ENCODE results near the gene LTBP2. TPM values are rescaled to one million over a fixed set of nuclear protein-coding genes. Genes with fewer than 3 reads are reported as not detected.

LTBP2 gene
- total RNA-seq, 1 experiment from 2014 or later: 1.5 TPM

DNA sequence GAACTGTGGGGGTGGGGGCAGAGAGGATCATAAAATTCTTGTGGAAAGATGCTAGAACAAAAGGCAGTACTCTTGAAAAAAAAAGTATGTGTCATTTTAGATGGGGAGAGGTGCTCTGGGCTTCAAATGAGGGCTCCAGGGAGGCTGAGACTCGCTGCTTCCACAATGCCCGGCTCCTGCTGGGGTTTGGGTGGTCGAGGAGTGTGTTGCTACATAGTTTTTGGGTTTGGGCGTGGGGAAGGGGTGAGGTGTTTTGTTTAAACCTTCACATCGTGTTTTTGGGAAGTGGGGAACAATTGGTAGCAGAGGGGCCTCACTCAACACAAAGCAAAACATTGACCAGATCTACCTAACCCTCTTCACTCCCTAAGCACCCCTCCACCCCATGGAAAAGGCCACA, 110.3 kb downstream of the LTBP2 start:
- TF ChIP-seq EGR1 (IDR thresholded peaks at IDR 0.05; ENCODE audit: low read depth): no peak
- TF ChIP-seq, protein P1, sequence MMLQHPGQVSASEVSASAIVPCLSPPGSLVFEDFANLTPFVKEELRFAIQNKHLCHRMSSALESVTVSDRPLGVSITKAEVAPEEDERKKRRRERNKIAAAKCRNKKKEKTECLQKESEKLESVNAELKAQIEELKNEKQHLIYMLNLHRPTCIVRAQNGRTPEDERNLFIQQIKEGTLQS (IDR thresholded peaks at IDR 0.05): no peak
- TF ChIP-seq, protein P2, sequence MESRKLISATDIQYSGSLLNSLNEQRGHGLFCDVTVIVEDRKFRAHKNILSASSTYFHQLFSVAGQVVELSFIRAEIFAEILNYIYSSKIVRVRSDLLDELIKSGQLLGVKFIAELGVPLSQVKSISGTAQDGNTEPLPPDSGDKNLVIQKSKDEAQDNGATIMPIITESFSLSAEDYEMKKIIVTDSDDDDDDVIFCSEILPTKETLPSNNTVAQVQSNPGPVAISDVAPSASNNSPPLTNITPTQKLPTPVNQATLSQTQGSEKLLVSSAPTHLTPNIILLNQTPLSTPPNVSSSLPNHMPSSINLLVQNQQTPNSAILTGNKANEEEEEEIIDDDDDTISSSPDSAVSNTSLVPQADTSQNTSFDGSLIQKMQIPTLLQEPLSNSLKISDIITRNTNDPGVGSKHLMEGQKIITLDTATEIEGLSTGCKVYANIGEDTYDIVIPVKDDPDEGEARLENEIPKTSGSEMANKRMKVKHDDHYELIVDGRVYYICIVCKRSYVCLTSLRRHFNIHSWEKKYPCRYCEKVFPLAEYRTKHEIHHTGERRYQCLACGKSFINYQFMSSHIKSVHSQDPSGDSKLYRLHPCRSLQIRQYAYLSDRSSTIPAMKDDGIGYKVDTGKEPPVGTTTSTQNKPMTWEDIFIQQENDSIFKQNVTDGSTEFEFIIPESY (IDR thresholded peaks at IDR 0.05; ENCODE audit: extremely low read depth, insufficient replicate concordance, low read length): no peak
- TF ChIP-seq ZFX (IDR thresholded peaks at IDR 0.05): no peak
- TF ChIP-seq YY1 (IDR thresholded peaks at IDR 0.05; ENCODE audit: extremely low read depth, insufficient replicate concordance, low read depth, low read length): no peak
- TF ChIP-seq SRF (IDR thresholded peaks at IDR 0.05; ENCODE audit: low read depth): no peak
- no peak for TF ChIP-seq SP1 (IDR thresholded peaks at IDR 0.05; ENCODE audit: low read depth)
- TF ChIP-seq ELF1 (IDR thresholded peaks at IDR 0.05; ENCODE audit: borderline replicate concordance, low read depth): no peak
- TF ChIP-seq, protein P3, sequence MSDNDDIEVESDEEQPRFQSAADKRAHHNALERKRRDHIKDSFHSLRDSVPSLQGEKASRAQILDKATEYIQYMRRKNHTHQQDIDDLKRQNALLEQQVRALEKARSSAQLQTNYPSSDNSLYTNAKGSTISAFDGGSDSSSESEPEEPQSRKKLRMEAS (IDR thresholded peaks at IDR 0.05): no peak
- no peak for TF ChIP-seq EZH2 (IDR thresholded peaks at IDR 0.05)
- no peak for TF ChIP-seq SIN3A (IDR thresholded peaks at IDR 0.05; ENCODE audit: low read depth)
- TF ChIP-seq CEBPB (IDR thresholded peaks at IDR 0.05; ENCODE audit: low read depth): no peak
- TF ChIP-seq CBX3 (IDR thresholded peaks at IDR 0.05; ENCODE audit: low read depth): no peak
- TF ChIP-seq POLR2A (IDR thresholded peaks at IDR 0.05; ENCODE audit: borderline replicate concordance, extremely low read depth, insufficient read depth, insufficient read length): no peak
- no peak for TF ChIP-seq ZNF274 (IDR thresholded peaks at IDR 0.05; ENCODE audit: low read depth, low read length)
- TF ChIP-seq, protein P4, sequence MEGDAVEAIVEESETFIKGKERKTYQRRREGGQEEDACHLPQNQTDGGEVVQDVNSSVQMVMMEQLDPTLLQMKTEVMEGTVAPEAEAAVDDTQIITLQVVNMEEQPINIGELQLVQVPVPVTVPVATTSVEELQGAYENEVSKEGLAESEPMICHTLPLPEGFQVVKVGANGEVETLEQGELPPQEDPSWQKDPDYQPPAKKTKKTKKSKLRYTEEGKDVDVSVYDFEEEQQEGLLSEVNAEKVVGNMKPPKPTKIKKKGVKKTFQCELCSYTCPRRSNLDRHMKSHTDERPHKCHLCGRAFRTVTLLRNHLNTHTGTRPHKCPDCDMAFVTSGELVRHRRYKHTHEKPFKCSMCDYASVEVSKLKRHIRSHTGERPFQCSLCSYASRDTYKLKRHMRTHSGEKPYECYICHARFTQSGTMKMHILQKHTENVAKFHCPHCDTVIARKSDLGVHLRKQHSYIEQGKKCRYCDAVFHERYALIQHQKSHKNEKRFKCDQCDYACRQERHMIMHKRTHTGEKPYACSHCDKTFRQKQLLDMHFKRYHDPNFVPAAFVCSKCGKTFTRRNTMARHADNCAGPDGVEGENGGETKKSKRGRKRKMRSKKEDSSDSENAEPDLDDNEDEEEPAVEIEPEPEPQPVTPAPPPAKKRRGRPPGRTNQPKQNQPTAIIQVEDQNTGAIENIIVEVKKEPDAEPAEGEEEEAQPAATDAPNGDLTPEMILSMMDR (IDR thresholded peaks at IDR 0.05 in 2 of 3, conservative IDR thresholded peaks at IDR 0.05 in 1 of 3; ENCODE audit: borderline replicate concordance in 1 of 3, insufficient read depth in 1 of 3, low read depth in 2 of 3, low read length in 2 of 3): no peak
- TF ChIP-seq EZH2phosphoT487 (IDR thresholded peaks at IDR 0.05; ENCODE audit: borderline replicate concordance): no peak

More for the DNA sequence above, 110.3 kb downstream of the LTBP2 start:
- RAD21 ChIA-PET (ENCODE audit: low non-redundant PET in 1 of 2, low total read pairs in 2 of 2, uncharacterized antibody in 2 of 2, unreplicated experiment in 2 of 2): no interaction called here
- POLR2A ChIA-PET: no interaction called here
- Histone ChIP-seq H3K9me2 (ENCODE audit: insufficient read depth) (no peaks in the 10 kb centered on the region), H3K9ac (ENCODE audit: low read length) (no peak overlapping the region), H2AFZ (ENCODE audit: low read depth, low read length, poor library complexity, severe bottlenecking) (no peak overlapping the region), H3K4me2 (ENCODE audit: low read length) (no peak overlapping the region), H3K27me3 (ENCODE audit: insufficient read depth, low read length) (no peaks in the 10 kb centered on the region), H3K27ac (ENCODE audit: low read depth, low read length) (no peak overlapping the region), H3K4me1 (ENCODE audit: control insufficient read depth in 1 of 2, insufficient read depth in 2 of 2, low read length in 2 of 2) (peaks cover 0 to 15% of the 10 kb centered on the region in 2 experiments; a peak in 2 of 4 replicates), H3K4me3 (replicated peaks in 1 of 2; ENCODE audit: low read depth in 1 of 2, low read length in 2 of 2) (no peak overlapping the region), H3K79me2 (ENCODE audit: insufficient read depth, low read length) (no peaks in the 10 kb centered on the region), H4K20me1 (ENCODE audit: insufficient read depth) (no peaks in the 10 kb centered on the region), H3K9me3 (ENCODE audit: control insufficient read depth in 1 of 2, insufficient read depth in 1 of 2, low read depth in 1 of 2, low read length in 2 of 2) (no peaks in the 10 kb centered on the region), H3K36me3 (ENCODE audit: control insufficient read depth in 1 of 2, insufficient read depth in 2 of 2, low read length in 2 of 2) (no peaks in the 10 kb centered on the region)
- no peak for ATAC-seq
- intact Hi-C loops (cut with micrococcal nuclease): loop anchor here (1.0 kb wide), 1 partner anchor 303 kb away; no protein-coding TSS in a partner anchor
- CTCF ChIA-PET: interaction anchor here (1.0 to 1.6 kb wide), 3 partner anchors 8 to 107 kb away, joined by 6 to 11 read pairs (median 6); partner anchors contain the start of genes ISCA2 and NPC2
- no peak for DNase-seq (ENCODE audit: low read depth, low spot score)
- BruUV-seq (replicated peaks): no TSS peak
